HG02642 (cell line): ENCODE results near the gene SORL1.

Experiments
- ATAC-seq: cut with Tn5 transposase; IDR thresholded peaks from one replicate; pipeline ENCODE4 v1.9.1; 2021; ENCODE audit warnings: mild to moderate bottlenecking; ENCODE audit not compliant: unreplicated experiment, poor library complexity

The SORL1 gene

GRCh38 chr11:121559606-121560200 is 107.6 kb downstream of the SORL1 start:
- ATAC-seq, result no peak

GRCh38 chr11:121560236-121560635 is 108.1 kb downstream of the SORL1 start:
- ATAC-seq, result no peak

- no peak for ATAC-seq
These were observed 109.1 kb downstream of the SORL1 start for GRCh38 chr11:121561240-121561639.

GRCh38 chr11:121561716-121562115 is 109.6 kb downstream of the SORL1 start:
- ATAC-seq, result no peak

GRCh38 chr11:121563003-121563402 is 110.9 kb downstream of the SORL1 start:
- ATAC-seq, result no peak

GRCh38 chr11:121563900-121564822 is 112.0 kb downstream of the SORL1 start:
- ATAC-seq, result no peak

- no peak for ATAC-seq
These were observed 113.0 kb downstream of the SORL1 start for GRCh38 chr11:121564948-121565684.

GRCh38 chr11:121566279-121567168 is 114.4 kb downstream of the SORL1 start:
- ATAC-seq, result no peak

GRCh38 chr11:121567995-121568394 is 115.9 kb downstream of the SORL1 start:
- ATAC-seq, result no peak

- peak; percentile 97 for ATAC-seq
These were observed 117.5 kb downstream of the SORL1 start for GRCh38 chr11:121569332-121570299.

GRCh38 chr11:121570453-121570852 is 118.3 kb downstream of the SORL1 start:
- ATAC-seq, result no peak

GRCh38 chr11:121571506-121571905 is 119.4 kb downstream of the SORL1 start:
- no peak for ATAC-seq

- ATAC-seq, result no peak
These were observed 120.5 kb downstream of the SORL1 start for GRCh38 chr11:121572571-121573059.

- ATAC-seq, result no peak
These were observed 122.7 kb downstream of the SORL1 start for GRCh38 chr11:121574801-121575200.

GRCh38 chr11:121575250-121575962 is 123.3 kb downstream of the SORL1 start:
- peak; percentile 57 for ATAC-seq

- ATAC-seq, result peak; percentile 24
These were observed 123.8 kb downstream of the SORL1 start for GRCh38 chr11:121575963-121576290.

GRCh38 chr11:121576531-121576930 is 124.4 kb downstream of the SORL1 start:
- ATAC-seq, result no peak
